HEK293T (cell line): ENCODE results near the gene PBX1.

Experiments
- FOXA1 ChIP-seq: fragments of 450-650 bp; IDR thresholded peaks from 2 replicates; pipeline ENCODE4 v1.6.1; 2016; ENCODE audit warnings: mild to moderate bottlenecking
- SP1 ChIP-seq: fragments of 450-650 bp; IDR thresholded peaks from 2 replicates; pipeline ENCODE4 v1.6.1; 2017
- TARDBP ChIP-seq: fragments of 450-650 bp; IDR thresholded peaks from 2 replicates; pipeline ENCODE4 v1.6.1; 2016
- ZNF384 ChIP-seq: fragments of 450-650 bp; IDR thresholded peaks from 2 replicates; pipeline ENCODE4 v1.6.1; 2016
- TF ChIP-seq, protein P1 (sequence below): fragments of 450-650 bp; IDR thresholded peaks from 2 replicates; pipeline ENCODE4 v1.6.1; 2016

DNA sequence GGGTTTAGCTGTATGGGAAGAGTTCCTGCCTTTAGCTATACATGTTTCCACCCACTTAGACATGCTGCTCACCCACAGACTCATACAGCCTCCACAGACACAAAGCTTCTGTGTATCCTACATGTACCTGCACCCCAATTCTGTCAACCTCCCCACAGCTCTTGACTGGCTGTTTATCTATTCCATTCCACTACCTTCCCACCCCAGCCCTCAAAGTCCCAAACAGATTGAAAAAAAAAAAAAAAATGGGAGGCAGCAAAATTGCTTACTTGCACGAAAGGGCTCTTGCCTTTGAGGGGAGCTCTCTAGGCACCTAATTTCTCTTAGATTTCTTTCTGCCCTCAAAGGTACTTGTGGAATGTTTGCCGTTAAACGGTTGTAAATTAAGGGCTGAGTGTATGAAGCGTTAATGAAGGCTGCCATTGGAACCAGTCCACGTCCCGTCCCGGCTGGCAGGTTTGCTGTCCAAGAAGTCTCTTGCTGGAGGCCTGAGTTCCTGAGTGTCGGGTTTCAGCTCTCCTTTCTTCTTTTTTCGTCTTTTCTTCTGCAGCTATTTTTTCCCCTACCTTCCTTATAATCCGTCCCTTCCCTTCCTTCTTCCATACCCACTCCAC lies 43.6 kb downstream of the PBX1 start:
- TF ChIP-seq FOXA1 (no peak), SP1 (no peak), ZNF384 (peak; percentile 91), TARDBP (no peak)
- TF ChIP-seq, protein P1, sequence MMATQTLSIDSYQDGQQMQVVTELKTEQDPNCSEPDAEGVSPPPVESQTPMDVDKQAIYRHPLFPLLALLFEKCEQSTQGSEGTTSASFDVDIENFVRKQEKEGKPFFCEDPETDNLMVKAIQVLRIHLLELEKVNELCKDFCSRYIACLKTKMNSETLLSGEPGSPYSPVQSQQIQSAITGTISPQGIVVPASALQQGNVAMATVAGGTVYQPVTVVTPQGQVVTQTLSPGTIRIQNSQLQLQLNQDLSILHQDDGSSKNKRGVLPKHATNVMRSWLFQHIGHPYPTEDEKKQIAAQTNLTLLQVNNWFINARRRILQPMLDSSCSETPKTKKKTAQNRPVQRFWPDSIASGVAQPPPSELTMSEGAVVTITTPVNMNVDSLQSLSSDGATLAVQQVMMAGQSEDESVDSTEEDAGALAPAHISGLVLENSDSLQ = no peak
